K562 (cell line): ENCODE data around the gene PSPC1. TPM values are rescaled to one million over a fixed set of nuclear protein-coding genes. Genes with fewer than 3 reads are reported as not detected.

Source experiments
- ATF7 ChIP-seq: fragments of 450-650 bp; IDR thresholded peaks from 2 replicates; pipeline ENCODE4 v1.7.1; 2014; ENCODE audit warnings: mild to moderate bottlenecking, moderate library complexity
- BRD4 ChIP-seq: fragments of 200-600 bp; sonication (generic); IDR thresholded peaks from 2 replicates; pipeline ENCODE4 v1.6.1; 2017; ENCODE audit warnings: inconsistent platforms
- CC2D1A ChIP-seq: fragments of 450-650 bp; IDR thresholded peaks from 2 replicates; pipeline ENCODE4 v1.6.1; 2017; ENCODE audit warnings: mild to moderate bottlenecking
- CSDE1 ChIP-seq, 2 experiments: fragments of 450-650 bp; IDR thresholded peaks; 2 replicates each; pipeline ENCODE4 v1.6.1; 2016; ENCODE audit warnings: mild to moderate bottlenecking in 1 of 2
- CXXC5 ChIP-seq: fragments of 250-450 bp; sonication (Bioruptor Pico); IDR thresholded peaks from 2 replicates; pipeline ENCODE4 v1.8.0; 2022; ENCODE audit warnings: inconsistent platforms, mild to moderate bottlenecking, moderate library complexity
- HCFC1 ChIP-seq: IDR thresholded peaks from 2 replicates; pipeline ENCODE4 v1.6.1; 2012; ENCODE audit warnings: low read depth, low read length, improper control_type of control experiment
- NR4A1 ChIP-seq, 2 experiments: fragments of 250-450 bp in 1 of 2; fragments of 450-650 bp in 1 of 2; sonication (Bioruptor Pico) in 1 of 2; IDR thresholded peaks; 2 replicates each; pipeline versions ENCODE4 v1.4.0 to v1.6.1; 2016 to 2020; ENCODE audit warnings: mild to moderate bottlenecking in 2 of 2, missing compliant biosample characterization in 1 of 2, missing genetic modification characterization in 1 of 2, moderate library complexity in 1 of 2
- PBX2 ChIP-seq, 2 experiments: IDR thresholded peaks in 1 of 2; conservative IDR thresholded peaks in 1 of 2; 2 replicates each; pipeline ENCODE4 v1.6.1; 2016; ENCODE audit warnings: low read depth in 2 of 2, mild to moderate bottlenecking in 1 of 2, missing compliant biosample characterization in 1 of 2, missing genetic modification characterization in 1 of 2, moderate library complexity in 1 of 2
- PCBP2 ChIP-seq: fragments of 200-400 bp; formaldehyde crosslinking; IDR thresholded peaks from 2 replicates; pipeline ENCODE4 v1.6.1; 2018; ENCODE audit warnings: low read length, low read depth, mild to moderate bottlenecking, moderate library complexity; ENCODE audit not compliant: poor library complexity, severe bottlenecking
- PHTF2 ChIP-seq: fragments of 250-450 bp; sonication (Bioruptor Pico); IDR thresholded peaks from 2 replicates; pipeline ENCODE4 v1.5.0; 2021; ENCODE audit warnings: mild to moderate bottlenecking
- POLR3G ChIP-seq: IDR thresholded peaks from 2 replicates; pipeline ENCODE4 v1.6.1; 2011; ENCODE audit not compliant: insufficient read length, insufficient replicate concordance; ENCODE audit errors: extremely low read depth
- RAD51 ChIP-seq: fragments of 450-650 bp; IDR thresholded peaks from 2 replicates; pipeline ENCODE4 v1.7.1; 2016; ENCODE audit warnings: low read depth, mild to moderate bottlenecking, borderline replicate concordance
- SRF ChIP-seq, 2 experiments: fragments of 250-450, 450-650 bp in 1 of 2; sonication (Bioruptor Pico) in 1 of 2; sonication (generic) in 1 of 2; formaldehyde crosslinking; IDR thresholded peaks; 2 replicates each; pipeline versions ENCODE4 v1.5.0 to v1.5.1; 2020 to 2022; ENCODE audit warnings: mild to moderate bottlenecking in 1 of 2, missing genetic modification reagents in 1 of 2
- U2AF1 ChIP-seq: fragments of 200-400 bp; formaldehyde crosslinking; optimal IDR thresholded peaks from 2 replicates; pipeline ENCODE3; 2017; ENCODE audit warnings: mild to moderate bottlenecking, low read depth, low read length, moderate library complexity
- UBTF ChIP-seq, 2 experiments: IDR thresholded peaks; 2 replicates each; pipeline ENCODE4 v1.6.1; 2012; ENCODE audit warnings: improper control_type of control experiment in 2 of 2, low read depth in 2 of 2, low read length in 2 of 2, borderline replicate concordance in 1 of 2
- YBX1 ChIP-seq: fragments of 450-650 bp; IDR thresholded peaks from 2 replicates; pipeline ENCODE4 v1.7.1; 2016; ENCODE audit warnings: mild to moderate bottlenecking
- ZBTB17 ChIP-seq: fragments of 450-650 bp; formaldehyde crosslinking; IDR thresholded peaks from 2 replicates; pipeline ENCODE4 v1.4.0; 2020; ENCODE audit warnings: mild to moderate bottlenecking
- ZEB2 ChIP-seq: fragments of 450-650 bp; IDR thresholded peaks from 2 replicates; pipeline ENCODE4 v1.6.1; 2016
- ZNF764 ChIP-seq: fragments of 250-450 bp; sonication (Bioruptor Pico); IDR thresholded peaks from 2 replicates; pipeline ENCODE4 v1.4.0; 2020; ENCODE audit warnings: low read depth, mild to moderate bottlenecking, moderate library complexity
- ZZZ3 ChIP-seq: fragments of 450-650 bp; IDR thresholded peaks from 2 replicates; pipeline ENCODE4 v1.6.1; 2016; ENCODE audit warnings: antibody characterized with exemption, mild to moderate bottlenecking, moderate library complexity
- polyA plus RNA-seq, 8 experiments: library from polyadenylated mRNA; depleted of rRNA in 4 of 8; stranded (reverse) in 5 of 8; unstranded in 3 of 8; fragments of >200 nt; fragmentation: Nextera tagmentation in 2 of 8; fragmentation: Illumina TruSeq in 1 of 8; extraction: Ambion mirVana in 2 of 8; extraction: Trizol in 1 of 8; gene quantifications; 2 replicates each; pipeline versions ENCODE4 v1.2.1 to v1.2.3, GENCODE V29; 2011 to 2014; ENCODE audit warnings: inconsistent platforms in 1 of 8, missing spikeins in 1 of 8
- total RNA-seq, 7 experiments: library from RNA; depleted of rRNA in 6 of 7; stranded (reverse); fragments of >200 nt in 6 of 7; fragmentation: Illumina TruSeq in 2 of 7; extraction: Trizol in 2 of 7; gene quantifications; 2 replicates each; pipeline versions ENCODE4 v1.2.1 to v1.2.3, GENCODE V29; 2011 to 2021; ENCODE audit warnings: low replicate concordance in 1 of 7
- TF ChIP-seq, protein P1 (sequence below): fragments of 250-450 bp; sonication (Bioruptor Pico); IDR thresholded peaks from 2 replicates; pipeline ENCODE4 v1.5.0; 2022; ENCODE audit warnings: mild to moderate bottlenecking

PSPC1 gene
- total and polyA plus RNA-seq, 9 of the 15 experiments (the other 6 are each of a cell fraction or from before 2014, with no cell fraction given) = 8.6 to 60.4 (median 42.4) TPM

DNA sequence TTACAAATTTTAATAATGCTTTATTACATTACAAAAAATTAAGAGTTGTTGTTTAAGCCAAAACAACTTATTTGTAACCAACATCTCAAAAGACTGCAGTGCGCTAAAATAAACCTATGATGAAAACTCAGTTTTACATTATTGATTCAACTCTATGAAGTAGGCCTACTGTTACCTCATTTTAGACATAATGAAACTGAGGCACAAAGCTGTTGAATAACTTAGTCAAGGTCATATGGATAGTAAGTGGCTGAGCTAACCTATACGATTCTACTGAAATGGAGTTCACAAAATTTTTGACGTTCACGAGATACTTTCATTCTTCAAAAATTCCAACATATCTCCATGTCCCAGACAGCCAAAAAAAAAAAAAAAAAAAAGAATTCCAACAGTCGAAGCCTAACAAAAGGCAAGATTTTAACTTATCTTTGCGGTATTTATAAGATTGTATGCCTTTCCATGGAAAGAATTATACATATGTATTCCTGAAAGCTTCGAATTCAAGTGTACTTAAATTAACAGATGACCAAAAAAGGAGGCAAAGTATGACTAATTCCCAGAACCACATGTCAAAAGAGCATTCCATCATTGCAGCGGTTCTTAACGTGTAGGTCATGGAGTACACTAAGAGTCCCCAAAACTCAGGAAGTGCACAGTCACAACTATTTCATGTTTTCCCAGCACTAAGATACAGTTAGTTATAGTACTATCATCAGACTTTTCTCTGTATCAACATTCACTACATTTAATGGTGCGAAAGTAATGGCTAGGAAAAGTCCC lies 69.4 kb downstream of the PSPC1 start (continued):
- TF ChIP-seq SRF (CRISPR knock-in tag; IDR thresholded peaks at IDR 0.05) = peak in 1 of 2 experiments; percentile 86; a peak in 2 of 4 replicates
- no peak for TF ChIP-seq U2AF1
- TF ChIP-seq CC2D1A = no peak
- TF ChIP-seq PBX2 (CRISPR knock-in tag; IDR thresholded peaks at IDR 0.05; ENCODE audit: low read depth) = no peak
- peak; percentile 72 for TF ChIP-seq PBX2 (tag; conservative IDR thresholded peaks at IDR 0.05; ENCODE audit: low read depth)
- no peak for TF ChIP-seq POLR3G
- no peak for TF ChIP-seq ZNF764 (CRISPR knock-in tag)
- TF ChIP-seq RAD51 = no peak
- no peak for TF ChIP-seq CXXC5 (CRISPR knock-in tag)
- TF ChIP-seq BRD4 = no peak
- TF ChIP-seq, protein P1, sequence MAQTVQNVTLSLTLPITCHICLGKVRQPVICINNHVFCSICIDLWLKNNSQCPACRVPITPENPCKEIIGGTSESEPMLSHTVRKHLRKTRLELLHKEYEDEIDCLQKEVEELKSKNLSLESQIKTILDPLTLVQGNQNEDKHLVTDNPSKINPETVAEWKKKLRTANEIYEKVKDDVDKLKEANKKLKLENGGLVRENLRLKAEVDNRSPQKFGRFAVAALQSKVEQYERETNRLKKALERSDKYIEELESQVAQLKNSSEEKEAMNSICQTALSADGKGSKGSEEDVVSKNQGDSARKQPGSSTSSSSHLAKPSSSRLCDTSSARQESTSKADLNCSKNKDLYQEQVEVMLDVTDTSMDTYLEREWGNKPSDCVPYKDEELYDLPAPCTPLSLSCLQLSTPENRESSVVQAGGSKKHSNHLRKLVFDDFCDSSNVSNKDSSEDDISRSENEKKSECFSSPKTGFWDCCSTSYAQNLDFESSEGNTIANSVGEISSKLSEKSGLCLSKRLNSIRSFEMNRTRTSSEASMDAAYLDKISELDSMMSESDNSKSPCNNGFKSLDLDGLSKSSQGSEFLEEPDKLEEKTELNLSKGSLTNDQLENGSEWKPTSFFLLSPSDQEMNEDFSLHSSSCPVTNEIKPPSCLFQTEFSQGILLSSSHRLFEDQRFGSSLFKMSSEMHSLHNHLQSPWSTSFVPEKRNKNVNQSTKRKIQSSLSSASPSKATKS = no peak
- no peak for TF ChIP-seq CSDE1 (IDR thresholded peaks at IDR 0.05)
- no peak for TF ChIP-seq ZZZ3
- TF ChIP-seq ATF7 = no peak
- TF ChIP-seq UBTF (IDR thresholded peaks at IDR 0.05; ENCODE audit: borderline replicate concordance in 1 of 2, low read depth in 2 of 2, low read length in 2 of 2) = no peak
- no peak for TF ChIP-seq PCBP2
- no peak for TF ChIP-seq ZBTB17 (CRISPR knock-in tag)
- TF ChIP-seq HCFC1 = no peak
- TF ChIP-seq PHTF2 = no peak
- no peak for TF ChIP-seq NR4A1 (CRISPR knock-in tag; IDR thresholded peaks at IDR 0.05)
- no peak for TF ChIP-seq NR4A1 (tag; IDR thresholded peaks at IDR 0.05)
- TF ChIP-seq ZEB2 = no peak
- TF ChIP-seq YBX1 = no peak
